SW480 (cell line): Measurements from ENCODE around the gene SRSF1.
"Not testable (repeated sequence)": the region's sequence is repeated elsewhere in the genome, so short reads cannot be mapped to it uniquely, and the experiment has no call there.

Experiments used
- DNase-seq: peaks from one replicate; pipeline ENCODE4 v3.0.0-alpha.2; 2016; ENCODE audit warnings: low spot score

Gene SRSF1

DNA sequence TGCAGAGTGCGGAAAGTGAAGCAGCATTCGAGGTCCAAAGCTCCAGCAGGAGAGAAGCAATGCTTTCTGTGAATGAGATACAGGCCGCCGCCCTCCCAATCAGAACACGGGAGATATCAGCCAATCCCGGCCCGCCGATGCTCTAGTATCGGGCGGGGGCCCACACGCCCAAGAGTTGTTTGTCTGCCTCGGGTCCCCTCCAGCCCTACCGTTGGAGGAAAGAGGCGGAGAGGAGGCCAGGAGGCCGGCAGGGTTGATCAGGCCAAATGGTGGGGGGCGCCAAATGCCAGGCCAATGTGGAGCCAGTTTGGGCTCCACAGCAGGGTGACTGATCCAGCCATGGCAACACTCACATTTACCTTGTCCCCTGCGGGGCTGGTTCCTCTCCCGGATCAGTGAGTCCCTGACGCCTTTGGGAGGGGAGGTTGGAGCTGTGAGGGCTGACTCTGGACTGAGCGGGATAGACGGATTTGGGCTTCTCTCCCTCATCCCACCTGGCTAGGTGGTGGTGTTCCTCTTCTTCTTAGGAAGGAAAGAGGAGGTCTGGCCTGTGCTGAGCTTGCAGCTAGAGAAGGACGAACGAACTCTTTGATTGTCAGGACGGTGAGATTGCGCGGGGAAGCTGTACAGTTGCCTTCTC, 41.4 kb downstream of the SRSF1 start:
- no peak for DNase-seq

DNA sequence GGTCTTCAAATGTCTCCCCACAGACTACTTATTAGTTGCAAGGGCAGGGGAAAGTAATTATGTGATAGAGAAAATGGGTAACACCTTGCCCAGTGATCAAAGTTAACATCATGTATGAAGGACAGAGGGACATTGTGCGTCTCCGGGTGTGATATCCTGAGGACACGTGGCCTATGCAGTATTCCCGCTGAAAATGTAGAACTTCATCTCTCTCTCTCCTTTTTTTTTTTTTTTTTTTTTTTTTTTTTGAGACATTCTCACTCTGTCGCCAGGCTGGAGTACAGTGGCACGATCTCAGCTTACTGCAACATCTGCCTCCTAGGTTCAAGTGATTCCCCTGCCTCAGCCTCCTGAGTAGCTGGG, 43.9 kb downstream of the SRSF1 start:
- DNase-seq: no peak

DNA sequence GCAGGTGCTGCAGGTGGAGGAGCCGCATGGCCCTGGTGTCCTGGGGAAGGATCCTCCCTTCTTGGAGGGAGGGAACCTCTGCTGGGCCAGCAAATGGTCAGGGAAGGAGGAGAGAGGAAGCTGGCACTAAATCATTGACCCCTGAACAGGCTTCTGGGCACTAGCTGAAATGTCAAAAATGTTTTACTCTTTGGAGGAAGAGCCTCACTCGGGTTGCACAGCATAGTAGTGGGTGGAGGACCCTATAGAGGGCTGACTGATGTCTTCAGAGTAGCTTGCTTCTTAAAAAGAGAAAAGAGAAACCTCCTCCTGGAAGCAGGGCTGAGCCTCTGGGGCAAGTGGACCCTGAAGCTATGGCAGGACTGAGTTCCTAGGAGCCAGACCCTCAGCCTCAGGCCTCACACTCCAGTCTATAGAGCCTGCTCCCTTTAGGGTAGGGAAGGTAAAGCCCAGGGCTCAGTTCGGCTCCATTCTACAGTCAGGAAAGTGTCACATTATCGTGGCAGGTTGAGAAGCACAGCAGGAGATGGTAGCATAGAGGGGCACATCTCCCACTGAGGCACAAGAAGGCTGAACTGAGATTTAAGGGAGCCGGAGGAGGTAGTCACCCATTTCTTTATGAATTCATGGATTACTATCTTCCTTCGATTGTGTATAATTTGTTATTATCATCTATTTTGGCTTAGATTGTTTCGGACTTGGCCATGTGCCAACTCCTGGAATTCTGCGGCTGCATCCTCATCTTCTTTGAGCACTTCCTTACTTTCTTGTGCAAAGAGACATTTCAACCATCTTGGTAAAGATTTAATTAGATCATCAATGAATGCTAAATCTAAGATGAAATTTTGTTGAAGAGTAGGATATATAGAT, 44.5 kb downstream of the SRSF1 start:
- DNase-seq: no peak

DNA sequence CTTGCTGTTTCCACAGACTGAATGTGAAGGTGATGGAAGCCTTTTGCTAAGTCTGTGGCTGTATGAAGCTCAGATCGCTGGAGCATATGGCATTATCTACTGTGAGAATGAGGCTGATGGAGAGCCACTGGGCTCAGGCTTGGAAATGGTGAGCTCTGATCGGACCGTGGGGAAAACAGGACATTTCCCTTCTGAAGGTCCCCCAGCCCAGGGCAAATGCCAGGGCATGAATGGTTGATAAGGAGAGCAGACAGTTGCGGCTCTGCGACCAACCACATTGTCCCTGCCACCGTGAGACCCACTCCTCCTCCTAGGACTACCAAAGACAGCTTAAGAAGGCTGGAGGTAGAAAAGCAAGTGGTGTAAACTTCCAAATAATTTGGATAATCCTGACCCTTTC, 47.1 kb downstream of the SRSF1 start:
- no peak for DNase-seq

DNA sequence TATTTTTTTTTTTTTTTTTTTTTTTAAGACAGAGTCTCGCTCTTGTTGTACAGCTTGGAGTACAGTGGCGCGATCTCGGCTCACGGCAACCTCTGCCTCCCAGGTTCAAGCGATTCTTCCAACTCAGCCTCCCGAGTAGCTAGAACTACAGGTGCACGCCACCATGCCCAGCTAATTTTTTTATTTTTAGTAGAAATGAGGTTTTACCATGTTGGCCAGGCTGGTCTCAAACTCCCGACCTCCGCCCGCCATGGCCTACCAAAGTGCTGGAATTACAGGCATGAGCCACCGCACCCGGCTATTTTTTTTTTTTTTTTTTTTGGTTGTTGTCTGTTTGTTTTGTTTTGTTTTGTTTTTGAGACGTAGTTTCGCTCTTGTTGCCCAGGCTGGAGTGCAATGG, 48.7 kb downstream of the SRSF1 start:
- DNase-seq: not testable (repeated sequence)

DNA sequence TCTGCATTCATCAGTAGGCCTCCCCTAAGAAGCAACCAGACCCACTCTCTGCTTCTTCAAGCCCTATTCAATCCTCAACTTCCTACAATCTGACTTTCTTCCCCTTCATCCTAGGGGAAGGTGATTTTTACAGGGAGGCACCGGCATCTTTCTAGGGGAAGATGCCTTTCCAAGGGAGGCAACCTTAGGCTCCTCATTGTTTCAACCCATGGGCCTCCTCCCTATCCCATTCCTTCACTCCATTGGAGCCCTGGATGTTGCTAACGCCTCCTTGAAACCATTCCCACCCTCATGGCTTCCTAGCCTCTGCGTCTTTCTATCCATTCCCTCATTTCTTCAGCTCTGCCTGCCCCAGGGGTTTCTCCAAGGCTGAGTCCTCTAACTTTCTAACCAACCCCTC, 49.2 kb downstream of the SRSF1 start:
- DNase-seq: no peak

DNA sequence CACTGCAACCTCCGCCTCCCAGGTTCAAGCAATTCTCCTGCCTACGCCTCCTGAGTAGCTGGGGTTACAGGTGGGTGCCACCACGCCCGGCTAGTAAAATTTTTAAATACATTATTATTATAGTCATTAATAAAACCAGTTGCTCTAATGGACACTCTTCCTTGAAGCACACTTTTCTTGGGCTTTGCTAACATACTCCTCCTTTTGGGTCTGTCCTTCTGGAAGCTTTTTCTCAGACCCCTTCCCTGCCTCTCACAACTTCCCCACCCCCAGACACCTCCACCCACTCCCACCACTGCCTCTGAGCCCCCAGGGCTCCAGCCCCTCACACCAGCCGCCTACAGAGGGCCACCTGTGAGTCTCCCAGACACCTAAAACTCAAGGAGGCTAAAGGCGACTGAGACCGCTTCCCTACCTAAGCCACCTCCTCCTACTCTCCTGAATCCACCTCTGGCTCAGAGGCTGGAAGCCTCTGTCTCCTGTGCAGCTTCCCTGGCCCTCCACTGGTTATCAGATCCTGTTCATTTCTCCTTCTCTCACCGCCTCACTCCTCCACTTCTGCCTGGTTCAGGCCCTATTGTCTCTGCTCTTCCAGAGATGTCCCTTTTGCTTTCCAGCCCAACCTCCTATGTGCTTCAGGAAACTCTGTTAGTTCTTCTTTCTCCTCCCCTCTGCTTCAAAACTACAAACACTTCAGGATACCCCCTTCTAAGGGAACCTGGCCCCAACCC, 49.8 kb downstream of the SRSF1 start:
- DNase-seq: no peak

DNA sequence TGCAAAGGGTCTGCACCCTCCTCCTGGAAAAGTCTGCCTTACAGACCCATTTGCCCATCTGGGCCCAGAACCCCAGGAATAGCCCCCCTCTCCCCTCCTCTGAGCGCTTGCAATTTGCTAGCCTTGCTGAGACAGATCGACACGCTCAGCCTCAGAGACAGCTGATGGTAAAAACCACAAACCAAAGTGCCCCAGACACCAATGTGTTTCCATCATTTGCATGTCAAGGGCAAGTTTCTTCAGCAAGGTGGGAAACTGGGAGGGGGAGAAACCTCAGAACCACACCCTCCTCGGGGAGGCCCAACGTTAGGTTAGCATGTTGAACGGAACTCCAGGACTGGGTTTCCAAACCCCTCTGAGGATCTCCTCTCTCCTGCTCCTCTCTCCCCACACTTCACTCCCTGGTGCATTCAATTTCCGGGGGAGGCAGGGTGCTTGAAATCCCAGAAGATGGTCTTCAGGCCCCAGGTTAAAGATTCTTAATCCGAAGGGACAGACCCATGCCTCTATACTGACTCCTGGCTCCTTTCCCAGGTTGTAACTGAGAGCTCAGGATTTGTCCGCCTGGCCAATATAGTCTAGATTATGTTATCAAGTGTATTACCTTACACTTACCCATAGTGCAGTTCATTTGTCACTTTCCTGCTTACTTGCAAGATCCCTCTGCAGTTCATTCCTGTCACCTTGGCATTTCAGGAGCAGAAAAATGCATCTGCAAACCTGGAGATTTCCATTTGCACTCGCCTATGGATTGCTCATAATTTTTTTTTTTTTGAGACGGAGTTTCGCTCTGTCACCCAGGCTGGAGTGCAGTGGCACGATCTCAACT, 50.5 kb downstream of the SRSF1 start:
- DNase-seq: no peak

DNA sequence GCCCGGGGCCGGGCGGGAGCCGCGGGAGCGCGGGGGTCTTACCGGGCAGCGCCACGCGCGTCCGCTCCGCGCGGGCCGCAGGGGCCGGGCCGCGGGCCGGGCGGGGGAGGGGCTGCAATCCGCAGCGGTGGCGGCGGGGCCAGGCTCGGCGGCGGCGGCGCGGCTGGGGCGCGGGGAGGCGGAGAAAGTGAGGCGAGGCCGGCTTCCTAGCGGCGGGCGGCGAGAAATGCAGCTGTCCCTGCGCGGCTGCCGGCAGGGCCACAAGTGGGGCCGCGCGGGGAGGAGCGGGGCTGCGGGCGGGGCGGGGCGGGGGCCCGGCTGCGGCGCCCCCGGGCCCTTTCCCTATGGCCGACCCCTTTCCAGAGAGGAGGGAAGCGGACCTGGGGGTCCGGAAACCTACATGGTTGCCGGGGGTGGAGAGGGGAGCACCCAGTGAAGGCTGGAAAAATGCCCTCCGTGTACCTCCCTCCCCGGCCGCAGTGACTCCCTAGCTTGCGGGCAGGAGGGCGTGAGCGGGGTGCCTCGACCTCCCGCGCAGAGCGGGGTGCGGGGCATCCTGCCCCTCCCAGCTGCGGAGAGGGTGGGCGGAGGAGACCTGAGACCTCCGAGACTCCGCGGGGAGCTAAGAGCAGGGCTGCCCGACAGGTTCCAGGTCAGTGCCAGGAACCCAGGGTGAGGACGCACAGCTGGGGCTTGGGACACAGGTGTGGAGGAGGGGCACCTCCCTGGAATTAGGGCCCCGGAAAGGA, 51.7 kb downstream of the SRSF1 start, which contains the start of gene CUEDC1:
CUEDC1 (minus strand) TSS at position 230 of the 749 bp plus-strand sequence. CDS start 69,848 bp downstream, outside the sequence.
- DNase-seq: no peak

DNA sequence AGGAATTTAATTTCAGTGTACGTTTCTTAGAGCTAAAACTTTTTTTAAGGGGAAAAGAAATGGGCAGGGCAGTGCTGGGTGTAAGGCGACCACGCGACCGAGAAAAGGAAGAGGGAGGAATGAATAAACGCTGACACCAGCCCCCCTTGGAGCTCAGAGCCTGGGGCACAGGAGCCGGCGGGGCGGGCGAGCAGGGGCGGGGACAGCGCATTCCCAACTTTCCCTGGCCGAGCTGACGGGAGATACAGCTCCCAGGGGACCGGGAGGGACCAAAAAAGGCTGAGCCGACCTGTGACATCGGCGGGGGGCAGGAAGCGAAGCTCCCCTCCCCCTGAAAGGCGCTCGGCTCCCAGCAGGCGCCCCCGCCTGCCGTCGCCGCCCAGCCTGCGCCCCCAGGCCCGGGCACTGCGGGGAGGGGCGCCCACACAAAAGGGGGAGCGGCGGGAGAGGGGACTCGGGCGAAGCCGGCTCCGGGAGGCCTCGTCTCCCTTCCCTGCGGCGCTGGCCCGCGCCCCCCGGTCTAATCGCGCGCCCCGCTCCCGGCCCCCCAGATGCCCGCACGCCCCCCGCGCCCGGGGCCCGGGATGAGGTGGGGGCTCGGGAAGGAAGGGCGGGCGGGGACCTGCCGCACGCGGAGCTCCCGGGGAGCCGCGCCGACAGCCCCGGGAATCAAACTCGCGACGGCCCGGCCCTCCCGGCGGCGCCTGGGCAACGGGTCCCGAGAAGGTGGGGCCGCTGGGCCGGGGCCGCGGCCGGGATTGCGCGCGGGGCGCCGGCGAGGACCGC, 52.5 kb downstream of the SRSF1 start:
- DNase-seq: peak; percentile 74

DNA sequence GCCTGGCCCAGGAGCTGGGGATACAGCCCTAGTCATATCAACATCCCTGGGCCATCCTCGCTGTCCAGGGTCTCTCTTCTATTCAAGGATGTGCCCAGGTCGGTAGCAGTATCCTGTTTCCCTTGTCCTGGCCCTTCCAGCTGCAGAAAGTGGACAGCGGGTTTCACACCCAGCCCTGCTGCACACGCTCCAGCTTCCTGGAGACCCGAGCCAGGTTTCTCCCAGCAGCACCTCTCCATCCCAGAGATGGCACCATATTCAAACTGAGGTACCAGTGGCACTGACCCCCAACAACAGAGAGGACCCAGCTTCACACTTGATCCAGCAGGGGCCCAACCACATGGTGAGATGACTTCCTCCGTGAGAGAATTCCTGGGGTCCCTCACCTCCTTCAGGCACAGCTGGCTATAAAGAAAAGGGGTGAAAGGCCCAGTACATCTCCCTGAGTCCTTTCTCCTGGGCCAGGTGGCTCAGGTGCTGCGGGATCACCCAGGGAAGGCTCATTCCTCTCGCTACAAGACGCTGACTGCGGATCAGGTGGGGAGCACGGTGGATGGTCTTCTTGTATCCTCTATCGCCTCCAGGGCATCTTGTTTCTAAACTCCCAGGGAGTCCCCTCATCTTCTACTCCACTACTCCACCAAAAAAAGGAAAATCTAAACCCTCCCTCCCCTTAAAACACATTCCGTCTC, 53.2 kb downstream of the SRSF1 start:
- no peak for DNase-seq
